HG02623 (cell line): ENCODE data around the gene PTK6.
"Not testable (repeated sequence)": the region's sequence is repeated elsewhere in the genome, so short reads cannot be mapped to it uniquely, and the experiment has no call there.

Experiments
- ATAC-seq: cut with Tn5 transposase; IDR thresholded peaks from one replicate; pipeline ENCODE4 v1.9.1; 2021; ENCODE audit warnings: moderate library complexity; ENCODE audit not compliant: unreplicated experiment

PTK6 gene

DNA sequence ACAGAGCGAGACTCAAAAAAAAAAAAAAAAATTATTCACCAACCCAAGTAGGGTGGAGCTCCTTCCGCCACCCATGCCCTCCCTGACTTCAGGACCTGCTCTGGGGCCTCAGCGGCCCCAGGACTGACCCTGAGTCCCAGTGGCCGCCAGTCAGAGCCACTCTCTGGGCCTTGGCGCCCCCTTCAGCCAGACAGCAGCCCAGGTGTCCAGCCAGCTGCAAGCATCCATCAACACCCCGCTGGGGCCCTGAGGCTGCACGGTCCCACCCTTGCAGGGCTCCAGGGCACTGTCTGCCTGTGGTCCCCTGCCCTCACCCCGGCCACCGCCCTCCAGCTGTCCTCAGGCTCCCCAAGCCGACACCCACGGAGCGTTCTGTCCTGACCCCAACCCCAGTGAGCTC, 53.3 kb downstream of the PTK6 start:
- ATAC-seq: no peak

DNA sequence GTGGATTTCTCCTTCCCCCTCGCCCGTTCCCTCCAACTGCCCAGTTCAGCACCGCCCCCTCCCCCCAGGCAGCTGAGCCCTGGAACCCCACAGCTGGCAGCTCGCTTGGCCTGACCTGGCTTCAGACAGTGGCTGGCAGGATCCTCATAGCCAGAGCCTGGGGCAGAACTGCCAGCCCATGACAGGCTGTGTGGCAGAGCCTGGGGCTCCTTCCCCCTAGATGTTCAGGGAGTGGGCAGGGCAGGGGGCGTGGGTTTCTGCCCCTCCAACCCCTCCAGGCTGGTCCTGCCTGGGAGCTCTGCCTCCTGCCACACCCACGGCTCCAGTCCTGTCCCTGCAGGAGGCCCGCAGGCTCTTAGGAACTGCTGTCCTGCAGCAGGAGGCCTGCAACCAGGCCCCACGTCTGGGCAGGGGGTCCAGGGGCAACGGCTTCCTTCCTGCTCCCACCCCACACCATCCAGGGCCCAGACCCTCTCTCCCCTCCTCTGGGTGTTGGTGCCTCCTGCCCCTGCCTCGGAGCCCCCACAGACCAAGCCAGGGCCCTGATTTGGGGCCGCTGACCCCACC, 55.1 kb downstream of the PTK6 start:
- no peak for ATAC-seq

DNA sequence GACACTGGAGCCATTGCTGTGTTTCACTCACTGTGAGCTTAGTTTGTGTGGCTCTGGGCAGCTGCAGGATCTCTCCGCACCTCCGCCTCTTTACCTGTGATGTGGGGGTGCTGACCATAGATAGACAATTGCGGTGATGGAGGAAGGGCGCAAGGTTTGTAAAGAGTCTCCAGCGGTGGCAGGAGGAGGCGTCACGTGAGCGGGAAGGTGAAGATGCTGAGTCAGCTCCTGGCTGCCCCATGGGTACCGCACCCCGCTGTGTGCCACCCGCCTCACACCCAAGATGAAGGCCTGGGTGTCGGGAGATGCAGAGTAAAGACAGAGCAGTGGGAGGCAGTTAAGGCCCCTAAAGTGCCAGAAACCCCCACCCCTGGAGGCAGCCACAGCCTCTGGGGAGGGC, 55.7 kb downstream of the PTK6 start:
- ATAC-seq: no peak

DNA sequence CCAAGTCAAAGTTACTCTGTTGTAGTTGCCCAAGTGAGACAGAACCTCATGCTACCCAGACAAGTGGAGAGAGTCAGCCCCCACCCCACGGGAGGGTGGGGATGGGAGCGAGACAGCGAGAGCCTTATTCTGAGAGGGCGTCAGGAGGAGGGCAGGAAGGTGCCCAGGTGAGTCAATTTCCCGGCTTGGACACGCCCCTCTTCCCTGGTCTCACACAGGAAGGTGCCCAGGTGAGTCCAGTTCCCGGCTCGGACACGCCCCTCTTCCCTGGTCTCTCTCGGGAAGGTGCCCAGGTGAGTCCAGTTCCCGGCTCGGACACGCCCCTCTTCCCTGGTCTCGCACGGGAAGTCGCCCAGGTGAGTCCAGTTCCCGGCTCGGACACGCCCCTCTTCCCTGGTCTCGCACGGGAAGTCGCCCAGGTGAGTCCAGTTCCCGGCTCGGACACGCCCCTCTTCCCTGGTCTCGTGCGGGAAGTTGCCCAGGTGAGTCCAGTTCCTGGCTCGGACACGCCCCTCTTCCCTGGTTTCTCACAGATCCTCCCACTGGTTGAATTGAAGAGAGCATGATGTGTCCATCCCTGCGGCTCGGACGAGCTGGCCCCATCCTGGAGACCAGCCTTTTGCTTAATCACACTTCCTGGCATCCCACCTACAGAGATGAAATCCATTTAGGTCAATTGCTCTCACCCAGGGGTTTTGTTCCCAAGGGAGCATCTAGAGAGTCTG, 57.3 kb downstream of the PTK6 start:
- ATAC-seq: not testable (repeated sequence)

DNA sequence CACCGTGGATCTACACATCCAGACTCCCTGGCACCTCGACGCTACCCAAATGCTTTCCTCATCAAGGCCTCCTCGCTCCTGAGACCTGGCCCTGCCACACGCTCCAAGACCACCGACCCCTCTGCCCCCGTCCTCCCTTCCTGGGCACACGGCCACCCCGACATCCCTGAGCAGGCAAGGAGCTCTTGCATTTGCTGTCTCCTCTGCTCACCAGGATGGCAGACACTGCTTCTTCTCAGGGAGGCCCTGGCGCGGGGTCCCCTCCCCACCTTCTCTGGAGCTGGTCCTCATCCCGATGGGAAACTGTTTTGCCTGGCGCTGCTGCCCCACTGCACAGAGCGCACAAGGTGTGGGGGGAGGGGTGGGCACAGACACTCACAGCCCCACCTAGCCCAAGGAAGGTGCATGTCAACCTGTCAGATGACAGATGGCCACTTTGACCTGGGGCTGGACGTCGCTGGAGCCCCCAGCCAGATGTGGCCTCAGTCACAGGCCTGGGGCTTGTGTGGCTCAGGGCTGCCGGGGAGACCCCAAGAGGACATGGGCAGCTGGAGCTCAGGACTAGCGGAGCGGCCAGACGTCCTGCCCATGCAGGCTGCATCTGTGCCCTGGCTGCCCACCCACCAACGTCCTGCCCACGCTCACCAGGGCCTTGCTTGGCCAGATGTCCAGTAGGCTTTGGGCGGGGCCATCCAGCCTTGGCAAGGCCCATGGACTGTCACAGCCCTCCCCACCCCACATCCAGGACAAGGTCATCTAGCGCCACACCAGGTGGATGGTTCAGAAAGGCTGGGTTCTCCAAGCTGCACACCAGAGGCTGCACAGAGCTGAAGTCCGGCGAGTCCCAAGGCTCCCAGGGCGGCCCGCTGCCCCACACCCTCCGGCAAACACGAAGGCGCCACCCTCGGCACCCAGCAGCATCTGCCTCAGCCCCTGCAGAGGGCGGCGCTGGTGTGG, 58.6 kb downstream of the PTK6 start:
- no peak for ATAC-seq
